Liver (tissue), 9 donors: ENCODE data around the gene CDK9. TPM values are rescaled to one million over a fixed set of nuclear protein-coding genes. Genes with fewer than 3 reads are reported as not detected.

ENCODE experiments used
- DNase-seq: peaks from one replicate; pipeline ENCODE4 v3.0.0-alpha.2; 2017; ENCODE audit warnings: low spot score
- H3K27ac ChIP-seq, 2 donors: one replicate each; pipeline ENCODE4 v1.7.0; 2013; ENCODE audit warnings: inconsistent platforms in 2 of 2, low read length in 2 of 2, control low read depth in 1 of 2, low read depth in 1 of 2, mild to moderate bottlenecking in 1 of 2
- H3K27me3 ChIP-seq, 4 donors: one replicate each; pipeline versions ENCODE4 v1.6.1 to v1.7.0; 2013; ENCODE audit warnings: low read length in 3 of 4, inconsistent platforms in 1 of 4, mild to moderate bottlenecking in 1 of 4, moderate library complexity in 1 of 4; ENCODE audit not compliant: control insufficient read depth in 4 of 4, insufficient read depth in 4 of 4
- H3K36me3 ChIP-seq, 4 donors: one replicate each; pipeline versions ENCODE4 v1.6.1 to v1.7.0; 2013; ENCODE audit warnings: low read length in 3 of 4, mild to moderate bottlenecking in 3 of 4, low read depth in 1 of 4, moderate library complexity in 1 of 4; ENCODE audit not compliant: control insufficient read depth in 4 of 4, insufficient read depth in 3 of 4
- H3K4me1 ChIP-seq, 4 donors: one replicate each; pipeline versions ENCODE4 v1.6.1 to v1.7.0; 2013; ENCODE audit warnings: low read length in 3 of 4, mild to moderate bottlenecking in 3 of 4, moderate library complexity in 1 of 4; ENCODE audit not compliant: control insufficient read depth in 4 of 4, insufficient read depth in 4 of 4
- H3K4me3 ChIP-seq, 3 donors: one replicate each; pipeline versions ENCODE4 v1.6.1 to v1.7.0; 2013; ENCODE audit warnings: low read length in 3 of 3, control low read depth in 1 of 3, low read depth in 1 of 3, mild to moderate bottlenecking in 1 of 3
- H3K9ac ChIP-seq, 2 donors: one replicate each; pipeline ENCODE4 v1.7.0; 2013; ENCODE audit warnings: low read length in 2 of 2, mild to moderate bottlenecking in 2 of 2, moderate library complexity in 2 of 2, control low read depth in 1 of 2, low read depth in 1 of 2
- H3K9me3 ChIP-seq, 4 donors: one replicate each; pipeline versions ENCODE4 v1.6.1 to v1.7.0; 2013; ENCODE audit warnings: low read length in 3 of 4; ENCODE audit not compliant: control insufficient read depth in 4 of 4
- ATF3 ChIP-seq: IDR thresholded peaks from 2 replicates; pipeline ENCODE4 v1.6.1; 2016; ENCODE audit warnings: antibody characterized with exemption
- CTCF ChIP-seq: fragments of 150-350 bp; IDR thresholded peaks from 2 replicates; pipeline ENCODE4 v1.5.1; 2017; ENCODE audit warnings: improper control_type of control experiment, low read depth, low read length; ENCODE audit not compliant: missing input control
- EGR1 ChIP-seq, 2 donors: IDR thresholded peaks; 2 replicates each; pipeline ENCODE4 v1.6.1; 2016 to 2018; ENCODE audit warnings: antibody characterized with exemption in 2 of 2, low read depth in 2 of 2
- FOXA1 ChIP-seq: IDR thresholded peaks from 2 replicates; pipeline ENCODE4 v1.6.1; 2016; ENCODE audit warnings: antibody characterized with exemption
- FOXA2 ChIP-seq: IDR thresholded peaks from 2 replicates; pipeline ENCODE4 v1.6.1; 2016; ENCODE audit warnings: antibody characterized with exemption
- GABPA ChIP-seq, 2 donors: IDR thresholded peaks in 1 of 2; conservative IDR thresholded peaks in 1 of 2; 2 replicates each; pipeline ENCODE4 v1.6.1; 2016; ENCODE audit warnings: antibody characterized with exemption in 2 of 2, mild to moderate bottlenecking in 1 of 2, moderate library complexity in 1 of 2
- HNF4A ChIP-seq, 2 donors: conservative IDR thresholded peaks; 2 replicates each; pipeline ENCODE4 v1.6.1; 2016; ENCODE audit warnings: antibody characterized with exemption in 2 of 2, mild to moderate bottlenecking in 2 of 2
- HNF4G ChIP-seq: IDR thresholded peaks from 2 replicates; pipeline ENCODE4 v1.6.1; 2016; ENCODE audit warnings: antibody characterized with exemption
- NR2F2 ChIP-seq: IDR thresholded peaks from 2 replicates; pipeline ENCODE4 v1.6.1; 2016; ENCODE audit warnings: antibody characterized with exemption
- RAD21 ChIP-seq, 2 donors: IDR thresholded peaks; 2 replicates each; pipeline ENCODE4 v1.6.1; 2016; ENCODE audit warnings: antibody characterized with exemption in 2 of 2, mild to moderate bottlenecking in 2 of 2
- REST ChIP-seq: IDR thresholded peaks from 2 replicates; pipeline ENCODE4 v1.6.1; 2016; ENCODE audit warnings: antibody characterized with exemption, mild to moderate bottlenecking
- RXRA ChIP-seq, 2 donors: IDR thresholded peaks; 2 replicates each; pipeline ENCODE4 v1.6.1; 2017 to 2018; ENCODE audit warnings: antibody characterized with exemption in 2 of 2, mild to moderate bottlenecking in 1 of 2
- TAF1 ChIP-seq: conservative IDR thresholded peaks from 2 replicates; pipeline ENCODE4 v1.6.1; 2016; ENCODE audit warnings: antibody characterized with exemption, mild to moderate bottlenecking
- YY1 ChIP-seq: IDR thresholded peaks from 2 replicates; pipeline ENCODE4 v1.6.1; 2016; ENCODE audit warnings: antibody characterized with exemption, mild to moderate bottlenecking
- WGBS: extraction: QIAGEN DNeasy Blood & Tissue Kit; methylation state at CpG from one replicate; pipeline ENCODE4 v1.1.7; 2013; 5-methylcytosine and 5-hydroxymethylcytosine counted together
- polyA plus RNA-seq, 2 donors: library from polyadenylated mRNA; stranded (reverse) in 1 of 2; unstranded in 1 of 2; fragments of 200-250 nt in 1 of 2; fragments of >200 nt in 1 of 2; fragmentation: Nextera tagmentation in 1 of 2; extraction: Ambion mirVana in 1 of 2; gene quantifications; one replicate each; pipeline versions ENCODE4 v1.2.1 to v1.2.3, GENCODE V29; 2013 to 2015
- total RNA-seq, 2 donors: library from RNA; depleted of rRNA; stranded (reverse); fragments of >200 nt; gene quantifications; one replicate each; pipeline ENCODE4 v1.2.3, GENCODE V29; 2014
- donor health status: healthy.
- donor health status: healthy.
- donor health status: healthy.
- donor health status: healthy.
- donor health status: healthy.

CDK9 gene
- total and polyA plus RNA-seq, 4 donors, result 31.8 to 41.4 (median 36.8) TPM

GRCh38 chr9:127828262-127829031, 42.6 kb downstream of the CDK9 start (continued):
- TF ChIP-seq REST (peak; percentile 34), TAF1 (no peak), YY1 (no peak), EGR1 (IDR thresholded peaks at IDR 0.05; ENCODE audit: low read depth in 2 of 2) (no peak), CTCF (no peak), FOXA1 (peak; percentile 17), FOXA2 (no peak), RAD21 (IDR thresholded peaks at IDR 0.05) (peak in 1 of 2 donors; percentile 56)

- no peak for TF ChIP-seq EGR1 (IDR thresholded peaks at IDR 0.05; ENCODE audit: low read depth in 2 of 2)
- TF ChIP-seq HNF4G, result no peak
- no peak for TF ChIP-seq RXRA (IDR thresholded peaks at IDR 0.05)
- no peak for TF ChIP-seq NR2F2
- TF ChIP-seq ATF3, result no peak
- Histone ChIP-seq H3K4me3 (no peak overlapping the region), H3K9ac (no peak overlapping the region), H3K27ac (peak overlapping the region; percentile 61 to 70), H3K36me3 (peaks cover 0 to 4% (median 0%) of the 10 kb centered on the region in 4 donors), H3K9me3 (no peaks in the 10 kb centered on the region), H3K27me3 (no peaks in the 10 kb centered on the region), H3K4me1 (peaks cover 8 to 21% (median 14%) of the 10 kb centered on the region in 4 donors)
- DNase-seq, result no peak
- 86% methylated on average over 6 of the region's 6 CpGs for WGBS
Observed at GRCh38 chr9:127829205-127829906, 43.5 kb downstream of the CDK9 start.

- Histone ChIP-seq H3K4me3 (no peak overlapping the region), H3K36me3 (no peaks in the 10 kb centered on the region), H3K4me1 (peaks cover 4 to 11% (median 9%) of the 10 kb centered on the region in 4 donors), H3K9me3 (no peaks in the 10 kb centered on the region), H3K27me3 (no peaks in the 10 kb centered on the region), H3K9ac (no peak overlapping the region), H3K27ac (no peak overlapping the region)
- no peak for DNase-seq
- WGBS, result 69% methylated on average over 7 of the region's 7 CpGs
- TF ChIP-seq CTCF (no peak), EGR1 (IDR thresholded peaks at IDR 0.05; ENCODE audit: low read depth in 2 of 2) (no peak), FOXA2 (no peak), GABPA (IDR thresholded peaks at IDR 0.05 in 1 of 2, conservative IDR thresholded peaks at IDR 0.05 in 1 of 2) (no peak), HNF4A (conservative IDR thresholded peaks at IDR 0.05) (no peak), RAD21 (IDR thresholded peaks at IDR 0.05) (no peak), YY1 (no peak), FOXA1 (no peak), REST (no peak), ATF3 (no peak)
Observed at GRCh38 chr9:127832248-127832647, 46.4 kb downstream of the CDK9 start.
